Measurements from ENCODE around the gene DEUP1. TPM values are rescaled to one million over a fixed set of nuclear protein-coding genes. Genes with fewer than 3 reads are reported as not detected.

Gene DEUP1
- total RNA-seq, 2 donors from 2014 or later: not detected

DNA sequence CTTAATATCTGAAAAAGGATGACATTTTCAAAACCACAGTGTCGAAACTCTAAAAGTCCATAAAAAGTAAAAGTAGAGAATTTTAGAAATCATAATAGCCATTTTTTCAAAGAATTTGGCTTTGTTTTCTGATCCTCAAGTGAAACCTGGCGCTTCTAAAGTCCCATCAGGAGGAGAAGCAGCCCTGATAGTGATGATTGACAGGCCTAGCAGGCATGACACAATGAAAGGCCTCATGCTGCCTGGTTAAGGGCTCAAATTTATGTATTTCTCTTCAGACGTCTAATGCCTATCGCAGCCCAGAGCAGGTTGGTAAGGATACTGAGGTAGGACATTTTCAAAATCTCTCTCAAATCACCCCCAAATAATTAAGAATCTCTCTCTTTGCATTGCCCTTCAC lies 3.9 kb upstream of the DEUP1 start:
- Histone ChIP-seq H3K27ac (no peak overlapping the region), H3K4me3 (no peak overlapping the region), H3K36me3 (no peaks in the 10 kb centered on the region), H3K9me3 (no peaks in the 10 kb centered on the region), H3K27me3 (replicated peaks; ENCODE audit: insufficient read depth) (no peaks in the 10 kb centered on the region), H3K4me1 (ENCODE audit: control insufficient read depth in 1 of 2, low read depth in 2 of 2) (no peaks in the 10 kb centered on the region)
- ATAC-seq (ENCODE audit: insufficient number of reproducible peaks, low FRiP score, low read depth): no peak
- DNase-seq (ENCODE audit: low spot score): no peak
- TF ChIP-seq, protein P1, sequence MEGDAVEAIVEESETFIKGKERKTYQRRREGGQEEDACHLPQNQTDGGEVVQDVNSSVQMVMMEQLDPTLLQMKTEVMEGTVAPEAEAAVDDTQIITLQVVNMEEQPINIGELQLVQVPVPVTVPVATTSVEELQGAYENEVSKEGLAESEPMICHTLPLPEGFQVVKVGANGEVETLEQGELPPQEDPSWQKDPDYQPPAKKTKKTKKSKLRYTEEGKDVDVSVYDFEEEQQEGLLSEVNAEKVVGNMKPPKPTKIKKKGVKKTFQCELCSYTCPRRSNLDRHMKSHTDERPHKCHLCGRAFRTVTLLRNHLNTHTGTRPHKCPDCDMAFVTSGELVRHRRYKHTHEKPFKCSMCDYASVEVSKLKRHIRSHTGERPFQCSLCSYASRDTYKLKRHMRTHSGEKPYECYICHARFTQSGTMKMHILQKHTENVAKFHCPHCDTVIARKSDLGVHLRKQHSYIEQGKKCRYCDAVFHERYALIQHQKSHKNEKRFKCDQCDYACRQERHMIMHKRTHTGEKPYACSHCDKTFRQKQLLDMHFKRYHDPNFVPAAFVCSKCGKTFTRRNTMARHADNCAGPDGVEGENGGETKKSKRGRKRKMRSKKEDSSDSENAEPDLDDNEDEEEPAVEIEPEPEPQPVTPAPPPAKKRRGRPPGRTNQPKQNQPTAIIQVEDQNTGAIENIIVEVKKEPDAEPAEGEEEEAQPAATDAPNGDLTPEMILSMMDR (IDR thresholded peaks at IDR 0.05): no peak

DNA sequence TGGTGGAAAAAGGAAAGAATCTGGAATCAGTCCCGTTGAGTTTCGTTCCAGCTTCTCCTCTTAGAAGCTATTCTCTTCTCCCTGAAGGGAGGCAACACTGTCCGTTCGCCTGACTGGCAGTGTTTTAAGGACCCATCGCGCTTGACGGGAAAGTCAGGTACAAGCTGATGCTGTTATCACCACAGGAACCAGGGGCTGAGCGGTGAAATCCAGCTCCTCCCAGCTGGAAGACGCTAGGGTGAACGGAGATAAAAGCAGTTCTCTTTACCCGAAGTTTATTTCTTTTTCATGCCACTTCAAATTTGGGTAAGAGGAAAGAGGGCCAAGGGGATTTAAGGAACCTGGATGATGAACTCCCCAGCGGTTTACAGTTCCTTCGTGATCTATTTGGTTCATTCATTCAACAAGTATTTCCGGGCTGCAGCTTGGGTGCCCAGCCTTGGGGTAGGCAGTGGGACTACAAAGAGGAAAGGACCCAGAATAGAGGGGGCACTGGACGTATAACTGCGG lies 551 bp upstream of the DEUP1 start:
- TF ChIP-seq, protein P1 (IDR thresholded peaks at IDR 0.05): no peak

DNA sequence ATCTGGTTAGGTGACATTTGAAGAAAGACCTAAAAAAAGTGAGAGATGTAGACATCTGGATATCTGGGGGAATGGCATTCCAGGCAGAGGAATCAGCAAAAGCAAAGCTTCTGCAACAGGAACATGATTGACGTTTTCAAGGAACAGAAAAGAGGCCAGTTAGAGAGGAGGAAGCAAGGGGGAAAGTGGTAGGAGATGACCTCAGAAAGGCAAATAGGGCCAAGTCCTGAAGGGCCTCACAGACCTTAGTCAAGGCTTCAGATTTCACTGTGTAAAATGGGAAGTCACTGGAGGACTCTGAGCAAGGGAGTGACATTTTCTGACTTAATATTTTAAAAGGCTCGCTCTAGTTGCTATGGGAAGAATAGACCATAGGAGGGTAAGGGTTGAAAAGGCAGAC lies 9.7 kb downstream of the DEUP1 start:
- ATAC-seq (ENCODE audit: insufficient number of reproducible peaks, low FRiP score, low read depth): no peak
- Histone ChIP-seq H3K36me3 (no peaks in the 10 kb centered on the region), H3K9me3 (no peaks in the 10 kb centered on the region), H3K4me1 (ENCODE audit: control insufficient read depth in 1 of 2, low read depth in 2 of 2) (no peaks in the 10 kb centered on the region), H3K4me3 (no peak overlapping the region), H3K27ac (no peak overlapping the region), H3K27me3 (replicated peaks; ENCODE audit: insufficient read depth) (no peaks in the 10 kb centered on the region)
- no peak for DNase-seq (ENCODE audit: low spot score)
- TF ChIP-seq, protein P1 (IDR thresholded peaks at IDR 0.05): no peak

More for the DNA sequence above, 551 bp upstream of the DEUP1 start:
- Histone ChIP-seq H3K27me3 (replicated peaks; ENCODE audit: insufficient read depth) (no peaks in the 10 kb centered on the region), H3K27ac (no peak overlapping the region), H3K4me1 (ENCODE audit: control insufficient read depth in 1 of 2, low read depth in 2 of 2) (no peaks in the 10 kb centered on the region), H3K4me3 (peak overlapping the region; percentile 69), H3K36me3 (no peaks in the 10 kb centered on the region), H3K9me3 (no peaks in the 10 kb centered on the region)
- ATAC-seq (ENCODE audit: insufficient number of reproducible peaks, low FRiP score, low read depth) (no peak), DNase-seq (ENCODE audit: low spot score) (no peak)

DNA sequence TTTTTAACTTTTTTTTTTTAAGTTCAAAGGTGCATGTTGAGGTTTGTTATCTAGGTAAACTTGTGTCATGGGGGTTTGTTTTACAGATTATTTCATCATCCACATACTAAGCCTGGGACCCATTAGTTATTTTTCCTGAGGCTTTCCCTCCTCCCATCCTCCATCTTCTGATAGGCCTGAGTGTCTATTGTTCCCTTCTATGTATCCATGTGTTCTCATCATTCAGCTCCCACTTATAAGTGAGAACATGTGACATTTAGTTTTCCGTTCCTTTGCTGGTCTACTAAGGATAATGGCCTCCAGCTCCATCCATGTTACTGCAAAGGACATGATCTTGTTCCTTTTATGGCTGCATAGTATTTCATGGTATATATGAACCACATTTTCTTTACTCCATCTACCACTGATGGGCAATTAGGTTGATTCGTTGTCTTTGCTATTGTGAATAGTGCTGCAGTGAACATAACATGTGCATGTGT lies 14.4 kb downstream of the DEUP1 start:
- Histone ChIP-seq H3K4me3 (no peak overlapping the region), H3K27ac (no peak overlapping the region), H3K4me1 (ENCODE audit: control insufficient read depth in 1 of 2, low read depth in 2 of 2) (no peaks in the 10 kb centered on the region), H3K9me3 (no peaks in the 10 kb centered on the region), H3K27me3 (replicated peaks; ENCODE audit: insufficient read depth) (no peaks in the 10 kb centered on the region), H3K36me3 (no peaks in the 10 kb centered on the region)
- ATAC-seq (ENCODE audit: insufficient number of reproducible peaks, low FRiP score, low read depth) (no peak), DNase-seq (ENCODE audit: low spot score) (no peak)
- TF ChIP-seq, protein P1 (IDR thresholded peaks at IDR 0.05): no peak

DNA sequence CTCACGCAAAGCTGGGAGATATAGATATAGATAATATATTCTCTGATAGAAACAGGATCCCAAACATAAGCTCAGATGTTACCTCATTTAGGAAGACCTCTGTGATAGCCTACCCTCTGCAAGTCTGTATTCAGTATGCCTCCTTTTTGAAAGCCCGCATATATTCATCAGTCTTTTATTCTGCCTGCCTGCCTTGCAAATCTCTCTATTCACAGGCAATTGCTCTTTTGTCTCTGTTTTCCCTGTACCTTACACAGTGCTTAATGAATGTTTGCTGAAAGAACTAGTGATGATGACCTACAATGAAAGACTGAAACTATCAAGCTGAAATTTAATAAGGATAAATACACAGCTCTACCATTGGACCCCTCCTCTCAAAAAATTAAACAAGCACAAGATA lies 18.4 kb downstream of the DEUP1 start:
- Histone ChIP-seq H3K27me3 (replicated peaks; ENCODE audit: insufficient read depth) (no peaks in the 10 kb centered on the region), H3K4me3 (no peak overlapping the region), H3K36me3 (no peaks in the 10 kb centered on the region), H3K9me3 (no peaks in the 10 kb centered on the region), H3K27ac (no peak overlapping the region), H3K4me1 (ENCODE audit: control insufficient read depth in 1 of 2, low read depth in 2 of 2) (no peaks in the 10 kb centered on the region)
- ATAC-seq (ENCODE audit: insufficient number of reproducible peaks, low FRiP score, low read depth) (no peak), DNase-seq (ENCODE audit: low spot score) (no peak)
- TF ChIP-seq, protein P1 (IDR thresholded peaks at IDR 0.05): no peak
